ENCODE results near the gene KMT2C.
"Not testable (repeated sequence)": the region's sequence is repeated elsewhere in the genome, so short reads cannot be mapped to it uniquely, and the experiment has no call there.

Gene KMT2C

DNA sequence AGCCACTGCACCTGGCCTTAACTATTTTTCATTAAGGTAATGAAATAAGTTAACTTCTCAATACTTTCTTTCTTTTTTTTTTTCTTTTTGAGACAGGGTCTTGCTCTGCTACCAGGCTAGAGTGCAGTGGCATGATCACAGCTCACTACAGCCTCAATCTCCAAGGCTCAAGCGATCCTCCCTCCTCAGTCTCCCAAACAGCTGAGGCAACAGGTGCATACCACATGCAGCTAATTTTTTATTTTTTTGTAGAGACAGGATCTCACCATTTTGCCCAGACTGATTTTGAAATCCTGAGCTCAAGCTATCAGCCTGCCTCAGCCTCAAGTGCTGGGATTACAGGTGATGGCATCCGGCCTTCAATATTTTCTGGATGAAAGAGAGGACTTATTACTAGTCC lies 21.0 kb downstream of the KMT2C start:
- DNase-seq (ENCODE audit: low read depth, low spot score) = no peak
- H3K4me3 ChIP-seq (ENCODE audit: low read length) = no peak overlapping the region

DNA sequence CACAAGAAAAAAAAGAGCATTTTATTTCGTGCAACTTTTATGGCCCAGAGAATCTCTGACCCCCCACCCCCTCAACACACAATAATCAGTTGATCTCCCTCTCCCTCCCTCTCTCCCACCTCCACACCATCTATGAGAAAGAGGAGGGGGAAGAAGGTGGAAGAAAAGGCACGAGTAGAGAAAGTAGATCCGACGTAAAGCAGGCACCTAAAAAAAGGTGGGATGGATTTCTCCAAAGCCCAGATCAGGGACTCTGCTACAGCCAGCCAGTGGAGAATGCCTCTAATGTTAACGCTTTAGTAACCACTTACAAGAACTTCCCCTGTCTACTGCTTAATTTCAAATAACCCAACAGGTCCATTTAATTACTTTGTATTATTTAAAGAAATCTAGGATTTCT lies 24.4 kb downstream of the KMT2C start:
- H3K4me3 ChIP-seq (ENCODE audit: low read length) = no peak overlapping the region
- no peak for DNase-seq (ENCODE audit: low read depth, low spot score)

DNA sequence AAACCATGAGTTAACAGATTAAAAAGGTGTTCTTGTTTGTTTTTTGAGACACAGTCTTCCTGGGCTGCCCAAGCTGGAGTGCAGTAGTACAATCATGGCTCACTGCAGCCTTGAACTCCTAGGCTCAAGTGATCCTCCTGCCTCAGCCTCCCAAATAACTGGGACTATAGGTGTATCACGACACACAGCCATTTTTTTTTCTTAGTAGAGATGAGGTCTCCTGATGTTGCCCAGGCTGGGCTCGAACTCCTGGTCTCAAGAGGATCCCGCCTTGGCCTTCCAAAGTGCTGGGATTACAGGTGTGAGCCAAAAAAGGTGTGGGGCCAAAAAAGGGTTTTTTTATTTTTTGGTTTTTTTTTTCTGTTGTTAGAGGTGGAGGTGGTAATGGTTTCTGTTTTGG lies 29.3 kb downstream of the KMT2C start:
- no peak for DNase-seq (ENCODE audit: low read depth, low spot score)
- H3K4me3 ChIP-seq (ENCODE audit: low read length) = no peak overlapping the region

DNA sequence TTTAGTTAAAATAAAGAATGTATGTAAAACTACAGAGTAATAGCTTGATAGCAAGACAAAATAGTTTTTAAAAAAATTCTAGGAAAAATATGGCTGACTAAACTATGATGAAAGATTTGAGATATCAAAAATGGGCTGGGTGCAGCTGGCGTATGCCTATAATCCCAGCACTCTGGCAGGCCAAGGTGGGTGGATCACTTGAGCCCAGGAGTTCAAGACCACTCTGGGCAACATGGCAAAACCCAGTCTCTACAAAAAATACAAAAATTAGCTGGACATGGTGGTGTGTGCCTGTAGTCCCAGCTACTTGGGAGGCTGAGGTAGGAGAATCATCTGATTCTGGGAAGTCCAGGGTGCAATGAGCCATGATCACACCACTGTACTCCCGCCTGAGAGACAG lies 29.8 kb downstream of the KMT2C start:
- not testable (repeated sequence) for H3K4me3 ChIP-seq (ENCODE audit: low read length); DNase-seq (ENCODE audit: low read depth, low spot score)

DNA sequence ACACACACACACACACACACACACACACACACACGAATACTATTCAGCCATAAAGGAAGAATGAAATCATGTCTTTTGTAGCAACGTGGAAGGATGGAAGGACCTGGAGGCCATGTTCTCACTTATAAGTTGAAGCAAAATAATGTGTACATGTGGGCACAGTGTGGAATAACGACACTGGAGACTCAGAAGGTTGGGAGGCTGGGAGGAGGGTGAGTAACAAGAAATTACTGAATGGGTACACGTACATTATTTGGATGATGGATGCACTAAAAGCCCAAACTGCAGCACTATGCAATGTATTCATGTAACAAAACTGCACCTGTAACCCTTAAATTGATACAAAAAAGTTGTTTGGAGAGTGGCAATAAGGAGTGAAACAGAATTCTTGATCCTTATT lies 32.1 kb downstream of the KMT2C start:
- DNase-seq (ENCODE audit: low read depth, low spot score) = no peak
- no peak overlapping the region for H3K4me3 ChIP-seq (ENCODE audit: low read length)

DNA sequence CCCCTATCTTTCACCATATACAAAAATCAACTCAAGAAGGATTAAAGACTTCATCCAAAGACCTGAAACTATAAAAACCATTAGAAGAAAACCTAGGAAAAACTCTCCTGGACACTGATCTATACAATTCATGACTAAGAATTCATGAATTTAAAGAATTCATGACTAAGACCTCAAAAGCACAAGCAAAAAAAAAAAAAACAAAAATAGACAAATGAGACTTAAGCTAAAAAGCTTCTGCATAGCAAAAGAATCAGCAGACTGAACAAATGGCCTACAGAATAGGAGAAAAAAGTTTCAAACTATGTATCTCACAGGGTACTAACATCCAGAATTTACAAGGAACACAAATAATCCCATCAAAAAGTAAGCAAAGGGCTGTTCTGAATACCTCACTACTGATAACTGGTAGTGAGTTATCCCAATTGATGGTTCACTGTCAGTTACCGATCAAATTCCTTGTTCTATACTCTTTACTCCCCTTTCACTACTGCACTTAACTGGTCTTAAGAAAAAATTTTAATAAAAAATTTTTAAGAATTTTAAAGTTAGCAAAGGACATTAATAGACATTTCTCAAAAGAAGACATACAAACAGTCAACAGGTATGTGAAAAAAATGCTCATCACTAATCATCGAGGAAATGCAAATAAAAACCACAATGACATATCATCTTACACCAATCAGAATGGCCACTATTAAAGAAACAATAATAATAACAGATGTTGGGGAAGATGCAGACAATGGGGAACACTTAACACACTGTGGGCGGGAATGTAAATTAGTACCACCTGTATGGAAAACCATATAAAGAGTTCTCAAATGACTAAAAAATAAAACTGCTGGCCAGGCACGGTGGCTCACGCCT lies 33.2 kb downstream of the KMT2C start:
- no peak for DNase-seq (ENCODE audit: low read depth, low spot score)
- H3K4me3 ChIP-seq (ENCODE audit: low read length) = no peak overlapping the region

DNA sequence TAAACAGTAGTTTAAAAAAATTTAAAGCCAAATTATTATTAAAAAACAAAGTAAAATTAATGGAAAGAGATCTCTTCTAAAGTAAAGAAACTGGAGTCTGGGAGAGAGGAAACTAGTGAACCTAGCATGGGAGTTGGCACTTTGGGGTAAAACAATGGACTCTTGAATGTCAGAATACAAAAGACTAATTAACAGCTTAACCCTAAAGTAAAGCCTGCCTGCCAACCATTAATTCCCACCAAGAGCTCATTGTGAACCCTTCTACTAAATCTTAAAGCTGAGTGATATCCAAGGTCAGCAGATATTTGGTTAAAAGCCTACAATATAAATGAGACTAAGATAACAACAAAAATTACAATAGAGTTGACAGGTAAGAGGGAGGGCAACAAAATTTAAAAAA lies 36.5 kb downstream of the KMT2C start:
- no peak overlapping the region for H3K4me3 ChIP-seq (ENCODE audit: low read length)
- DNase-seq (ENCODE audit: low read depth, low spot score) = no peak

DNA sequence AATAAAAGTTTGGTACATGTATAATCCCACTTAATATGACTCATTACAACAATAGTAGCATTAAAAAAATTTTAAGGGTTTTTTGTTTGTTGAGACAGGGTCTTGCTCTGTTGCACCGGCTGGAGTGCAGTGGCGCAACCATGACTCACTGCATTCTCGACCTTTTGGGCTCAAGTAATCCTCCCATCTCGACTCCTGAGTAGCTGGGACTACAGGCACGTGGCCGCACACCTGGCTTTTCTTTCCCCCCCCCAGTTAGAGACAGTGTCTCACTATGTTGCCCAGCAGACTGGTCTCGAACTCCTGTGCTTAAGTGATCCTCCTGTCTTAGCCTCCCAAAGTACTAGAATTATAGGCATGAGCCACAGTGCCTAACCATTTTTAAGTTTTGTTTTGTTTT lies 40.7 kb downstream of the KMT2C start:
- DNase-seq (ENCODE audit: low read depth, low spot score) = no peak
- no peak overlapping the region for H3K4me3 ChIP-seq (ENCODE audit: low read length)

DNA sequence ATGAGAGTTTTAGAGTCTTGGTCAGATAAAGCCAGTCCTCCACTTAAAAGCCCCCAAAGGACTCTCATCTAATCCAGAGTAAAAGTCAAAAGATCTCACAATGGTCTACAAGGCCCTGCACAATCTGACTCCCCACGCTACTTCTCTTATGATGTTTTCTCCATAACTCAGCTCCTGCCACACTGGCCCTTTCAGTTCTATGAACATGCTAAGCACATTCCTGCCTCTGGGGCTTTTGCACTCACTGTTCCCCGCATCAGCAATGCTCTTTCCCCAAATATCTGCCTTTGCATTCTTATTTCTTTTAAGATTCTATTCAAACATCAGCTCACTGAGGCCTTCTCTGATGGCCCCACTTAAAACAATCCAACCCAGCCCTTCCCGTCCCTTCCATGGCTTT lies 41.6 kb downstream of the KMT2C start:
- DNase-seq (ENCODE audit: low read depth, low spot score); H3K4me3 ChIP-seq (ENCODE audit: low read length): not testable (repeated sequence)

DNA sequence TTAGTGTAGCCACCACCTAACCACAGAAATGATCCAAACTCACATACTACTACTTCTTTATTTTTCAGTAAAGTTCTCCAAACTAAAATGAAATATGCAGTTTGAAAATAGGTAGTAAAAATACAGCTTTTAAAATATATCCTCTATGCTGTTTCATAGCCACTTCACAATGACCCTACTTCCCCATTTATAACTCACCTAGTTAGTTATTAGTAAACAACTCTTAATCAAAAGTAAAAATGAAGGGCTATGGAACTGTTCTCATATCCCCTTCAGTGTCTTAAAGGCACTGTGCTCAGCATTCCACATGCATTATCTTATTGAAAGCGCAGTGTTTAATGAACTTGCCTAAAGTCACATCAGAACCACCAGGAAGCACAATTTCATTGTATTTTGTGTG lies 43.5 kb downstream of the KMT2C start:
- no peak for DNase-seq (ENCODE audit: low read depth, low spot score)
- no peak overlapping the region for H3K4me3 ChIP-seq (ENCODE audit: low read length)

DNA sequence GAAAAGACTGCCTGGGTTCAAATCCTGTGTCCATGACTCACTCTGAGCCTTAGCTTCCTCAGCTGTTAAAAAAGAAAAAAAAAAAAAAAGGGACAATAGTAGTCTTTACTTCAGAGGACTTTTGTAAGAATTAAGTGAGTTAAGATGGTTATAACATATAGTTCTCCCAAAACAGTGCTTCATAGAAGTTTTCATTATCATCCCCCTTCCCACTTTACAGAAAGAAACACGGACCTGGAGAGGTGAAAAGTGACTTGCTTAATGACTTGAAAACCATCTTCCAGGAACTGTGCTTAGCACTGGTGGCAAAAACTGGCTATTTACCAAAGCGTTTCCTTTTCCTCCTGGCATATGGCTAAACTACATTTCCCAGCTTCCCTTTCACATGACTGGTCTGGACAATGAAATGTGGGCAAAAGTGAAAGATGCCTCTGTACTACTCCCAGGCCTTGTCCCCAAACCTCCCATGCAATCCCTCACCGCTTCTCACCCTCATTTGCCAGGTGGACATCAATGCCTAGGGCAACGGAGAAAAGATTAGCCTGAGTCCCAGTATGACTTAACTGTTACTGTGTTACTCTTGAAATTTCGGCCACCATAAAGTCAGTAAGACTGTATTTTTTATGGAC lies 49.6 kb downstream of the KMT2C start:
- not testable (repeated sequence) for H3K4me3 ChIP-seq (ENCODE audit: low read length); DNase-seq (ENCODE audit: low read depth, low spot score)

DNA sequence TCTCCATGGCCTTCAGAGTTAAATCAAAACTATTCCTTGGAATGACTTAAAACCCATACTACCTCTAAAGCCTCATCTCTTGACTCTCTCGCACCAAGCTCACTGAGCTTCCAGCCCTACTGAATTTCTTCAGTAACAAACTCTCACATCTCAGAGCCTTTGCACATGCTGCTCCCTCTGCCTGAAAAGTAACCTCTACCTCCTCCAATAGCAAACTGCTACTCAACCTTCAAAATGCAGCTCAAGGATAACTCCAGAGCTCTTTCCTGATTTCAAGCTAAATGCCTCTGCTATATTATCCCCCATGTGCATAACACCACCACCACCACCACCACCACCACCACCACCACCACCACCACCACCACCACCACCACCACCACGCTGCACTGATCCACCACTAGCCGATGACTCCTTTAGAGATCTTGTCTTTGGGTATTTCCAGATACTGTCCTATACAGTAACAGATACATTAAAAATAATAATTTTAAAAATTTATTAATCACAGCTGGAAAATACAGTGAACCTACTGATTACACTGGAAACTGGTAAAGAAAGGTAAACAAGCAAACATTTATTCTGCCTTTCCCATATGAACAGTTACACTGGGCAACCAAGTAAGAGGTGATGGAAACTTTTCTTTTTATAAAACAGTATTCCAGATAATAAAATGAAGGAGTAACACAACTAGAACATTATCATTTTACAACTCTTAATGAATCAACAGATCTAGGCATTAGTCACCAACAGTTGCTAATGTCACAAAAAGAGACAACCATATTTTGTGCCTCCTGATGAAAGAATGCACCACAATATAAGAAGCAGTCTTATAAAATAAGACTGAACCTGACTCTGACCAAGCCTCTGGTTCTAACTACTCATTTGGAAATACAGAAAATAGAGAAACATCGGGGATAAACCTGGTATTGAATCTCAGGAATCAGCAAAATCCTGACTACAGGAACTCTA lies 51.3 kb downstream of the KMT2C start:
- DNase-seq (ENCODE audit: low read depth, low spot score); H3K4me3 ChIP-seq (ENCODE audit: low read length): not testable (repeated sequence)

DNA sequence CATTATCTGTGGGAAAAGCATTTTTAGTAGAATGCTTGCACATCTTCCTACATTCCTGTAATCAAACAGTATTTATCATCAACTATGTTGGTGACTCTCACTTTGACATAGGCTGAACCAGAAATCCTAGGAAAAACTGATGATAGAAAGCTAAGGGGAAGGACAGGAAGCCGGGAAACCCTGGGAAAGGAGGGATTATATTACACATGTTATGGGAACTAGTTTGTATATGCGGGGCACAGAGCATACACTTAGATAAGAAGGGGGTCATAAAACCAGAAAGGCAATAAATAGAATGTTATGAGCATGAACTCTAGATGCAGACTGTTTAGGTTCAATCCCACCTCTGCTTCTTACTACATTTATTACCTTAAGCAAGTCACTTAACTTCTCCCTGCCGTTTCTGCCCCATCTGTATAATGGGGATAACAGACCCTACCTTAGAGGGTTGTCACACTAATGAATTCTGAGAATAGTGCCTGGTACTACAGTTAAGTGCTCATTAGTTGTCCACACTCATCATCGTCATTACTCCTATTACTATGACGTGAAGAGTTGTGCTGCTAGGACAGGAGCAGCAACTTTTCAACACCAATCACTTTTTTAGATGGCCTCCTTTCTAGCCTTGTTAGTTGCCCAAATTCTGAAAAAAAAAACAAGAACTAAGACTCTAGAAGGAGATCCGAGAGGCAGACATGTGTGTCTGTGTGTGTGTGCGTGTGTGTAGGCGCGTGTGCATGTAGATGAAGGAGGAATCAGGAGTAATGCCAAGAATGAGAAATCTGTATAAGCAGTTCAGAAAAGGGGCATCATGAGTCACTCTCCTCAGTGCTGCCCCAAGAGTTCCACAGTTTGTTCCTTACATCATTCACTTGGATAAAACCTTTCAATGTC lies 52.2 kb downstream of the KMT2C start:
- DNase-seq (ENCODE audit: low read depth, low spot score) = no peak
- no peak overlapping the region for H3K4me3 ChIP-seq (ENCODE audit: low read length)

DNA sequence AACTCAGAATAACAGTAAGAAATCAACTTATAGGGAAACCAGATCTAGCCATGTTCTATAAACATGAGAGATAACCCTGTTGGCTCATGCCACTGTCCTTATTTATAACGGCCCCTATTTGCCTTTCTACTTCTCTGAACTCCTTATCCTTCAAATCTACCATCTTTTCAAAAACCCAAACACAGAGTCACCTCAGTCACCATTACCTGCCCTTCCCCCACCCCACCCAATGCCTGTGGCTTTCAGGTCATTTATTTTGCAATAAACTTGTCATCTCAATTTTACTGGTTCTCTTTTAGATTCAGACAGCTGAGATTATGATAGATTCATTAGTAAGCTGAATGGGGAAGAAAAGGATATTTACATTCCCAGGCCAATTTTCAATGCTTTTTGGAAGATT lies 53.6 kb downstream of the KMT2C start:
- no peak overlapping the region for H3K4me3 ChIP-seq (ENCODE audit: low read length)
- DNase-seq (ENCODE audit: low read depth, low spot score) = no peak

DNA sequence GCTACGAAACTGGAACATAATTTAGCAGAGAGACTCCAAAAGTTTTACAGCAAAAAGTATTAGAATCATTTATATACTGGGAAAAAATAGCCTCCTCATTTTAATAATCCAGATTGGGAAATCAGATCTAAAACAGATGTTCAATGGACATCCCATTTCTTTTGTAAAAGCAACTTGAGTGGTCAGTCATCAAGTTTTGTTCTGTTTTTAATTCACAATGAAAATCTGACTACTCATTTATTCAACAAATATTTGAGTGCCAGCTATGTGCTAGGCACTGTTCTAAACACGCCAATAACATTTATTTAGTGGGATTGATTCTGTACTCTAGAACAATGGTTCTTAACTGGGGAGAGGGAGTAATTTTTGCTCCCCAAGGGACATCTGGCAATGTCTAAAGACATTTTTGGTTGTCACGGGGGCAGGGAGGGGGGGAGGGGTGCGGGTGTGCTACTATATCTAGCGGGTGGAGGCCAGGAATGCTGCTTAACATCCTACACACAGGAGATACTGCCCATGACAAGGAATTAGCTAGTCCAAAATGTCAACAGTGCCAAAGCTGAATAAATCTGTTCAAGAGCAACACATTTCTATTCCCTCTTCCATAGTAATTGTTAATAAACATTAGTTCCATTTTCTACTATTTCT lies 54.7 kb downstream of the KMT2C start:
- DNase-seq (ENCODE audit: low read depth, low spot score); H3K4me3 ChIP-seq (ENCODE audit: low read length): not testable (repeated sequence)

DNA sequence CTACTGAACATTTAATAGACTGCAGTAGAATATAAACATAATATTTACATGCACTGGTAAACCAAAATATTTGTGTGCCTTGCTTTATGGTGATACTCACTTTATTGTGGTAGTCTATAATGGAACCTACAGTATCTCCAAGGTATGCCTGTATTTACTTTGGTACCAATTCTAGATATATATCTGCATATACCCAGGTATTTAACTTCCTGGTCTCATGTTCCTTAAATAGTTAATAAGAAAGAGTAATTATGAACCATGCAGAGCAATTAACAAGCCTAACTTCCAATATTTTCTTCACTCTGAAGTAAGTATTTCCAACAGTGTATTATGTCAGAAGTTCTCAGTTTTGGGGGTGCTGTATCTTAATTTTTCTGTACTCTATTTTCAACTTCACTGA lies 57.3 kb downstream of the KMT2C start:
- not testable (repeated sequence) for H3K4me3 ChIP-seq (ENCODE audit: low read length); DNase-seq (ENCODE audit: low read depth, low spot score)

DNA sequence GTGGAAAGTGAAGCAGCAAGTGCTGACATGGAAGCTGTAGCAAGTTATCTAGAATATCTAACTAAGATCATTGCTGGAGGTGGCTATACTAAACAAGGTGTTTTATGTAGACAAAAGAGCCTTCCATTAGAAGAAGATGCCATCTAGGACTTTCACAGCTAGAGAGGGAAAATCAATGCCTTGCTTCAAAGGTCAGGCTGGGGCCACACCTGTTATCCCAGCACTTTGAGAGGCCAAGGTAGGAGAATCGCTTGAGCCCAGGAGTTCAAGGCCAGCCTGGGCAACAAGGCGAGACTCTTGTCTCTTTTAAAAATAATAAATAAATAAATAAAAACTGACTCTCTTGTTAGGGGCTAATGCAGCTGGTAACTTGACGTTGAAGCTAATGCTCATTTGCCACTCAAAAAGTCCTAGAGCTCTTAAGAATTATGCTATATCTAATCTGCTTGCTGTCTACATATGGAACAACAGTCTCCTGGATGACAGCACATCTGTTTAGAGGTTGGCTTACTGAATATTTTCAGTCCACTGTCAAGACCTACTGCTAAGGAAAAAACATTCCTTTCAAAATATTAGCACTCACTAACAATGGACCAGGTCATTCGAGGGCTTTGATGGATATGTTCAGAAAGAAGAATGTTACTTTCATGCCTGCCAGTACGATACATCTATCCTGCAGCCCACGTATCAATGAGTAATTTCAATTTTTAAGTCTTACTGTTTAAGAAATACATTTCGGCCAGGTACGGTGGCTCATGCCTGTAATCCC lies 58.9 kb downstream of the KMT2C start:
- not testable (repeated sequence) for DNase-seq (ENCODE audit: low read depth, low spot score); H3K4me3 ChIP-seq (ENCODE audit: low read length)

DNA sequence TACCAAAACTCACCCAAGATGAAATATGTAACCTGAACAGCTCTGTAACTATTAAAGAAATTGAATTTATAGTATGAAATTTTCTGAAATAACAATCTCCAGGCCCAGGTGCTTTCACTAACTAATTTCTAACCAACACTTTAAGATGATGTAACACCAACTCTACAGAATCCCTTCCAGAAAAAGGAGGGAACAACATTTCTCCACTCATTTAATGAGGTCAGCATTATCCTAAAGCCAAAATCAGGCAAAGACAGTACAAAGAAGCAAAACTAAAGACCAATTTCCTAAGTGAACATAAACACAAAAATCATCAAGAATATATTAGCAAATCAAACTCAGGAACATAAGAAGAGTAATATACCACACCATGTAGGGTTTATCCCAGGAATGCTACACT lies 65.5 kb downstream of the KMT2C start:
- no peak for DNase-seq (ENCODE audit: low read depth, low spot score)
- H3K4me3 ChIP-seq (ENCODE audit: low read length) = no peak overlapping the region

All from Jurkat, Clone E6-1 (cell line).